ENCODE results near the gene SIX5.

Gene SIX5

DNA sequence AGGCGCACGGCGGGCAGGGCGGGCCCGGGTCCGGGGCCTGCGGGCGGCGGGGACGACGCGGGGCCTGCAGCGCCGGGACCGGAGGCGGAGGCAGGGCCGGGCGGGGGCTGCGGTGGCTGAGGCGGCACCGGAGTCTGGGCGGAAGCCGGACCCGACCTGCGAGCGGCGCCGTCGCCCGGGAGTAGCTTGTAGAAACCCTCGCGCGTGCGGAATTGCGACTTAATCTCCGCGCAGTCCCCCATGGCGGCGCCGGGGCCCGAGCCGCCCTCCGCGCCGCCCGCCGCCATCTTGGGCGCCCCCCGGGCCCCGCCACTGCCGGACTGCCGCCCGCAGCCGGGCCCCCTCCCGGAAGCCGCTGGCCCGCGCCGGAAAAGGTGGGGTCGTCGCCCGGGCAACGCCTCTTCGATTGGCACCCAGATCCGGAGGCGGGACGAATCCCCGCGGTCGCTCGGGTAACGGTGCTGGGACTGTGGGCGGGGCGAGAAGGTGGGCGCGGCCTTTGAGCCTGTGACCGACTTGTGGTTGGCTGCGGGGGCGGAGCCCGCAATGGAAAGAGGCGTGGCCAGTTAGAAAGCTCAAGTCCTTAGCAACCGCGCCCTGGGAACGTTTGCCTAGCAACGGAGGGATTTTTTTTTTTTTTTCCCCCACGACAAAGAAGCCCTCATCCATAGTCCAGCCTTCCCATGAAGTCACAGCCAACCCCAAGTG lies 23.6 kb upstream of the SIX5 start, which contains the start of gene DMWD:
Gene DMWD, minus strand, starts transcription at position 376 of the 708 bp plus-strand sequence. Its CDS starts 89 bp downstream, at position 287.
- peak; percentile 98 for DNase-seq

GRCh38 chr19:45791744-45792469 lies 22.9 kb upstream of the SIX5 start:
- no peak for DNase-seq

DNA sequence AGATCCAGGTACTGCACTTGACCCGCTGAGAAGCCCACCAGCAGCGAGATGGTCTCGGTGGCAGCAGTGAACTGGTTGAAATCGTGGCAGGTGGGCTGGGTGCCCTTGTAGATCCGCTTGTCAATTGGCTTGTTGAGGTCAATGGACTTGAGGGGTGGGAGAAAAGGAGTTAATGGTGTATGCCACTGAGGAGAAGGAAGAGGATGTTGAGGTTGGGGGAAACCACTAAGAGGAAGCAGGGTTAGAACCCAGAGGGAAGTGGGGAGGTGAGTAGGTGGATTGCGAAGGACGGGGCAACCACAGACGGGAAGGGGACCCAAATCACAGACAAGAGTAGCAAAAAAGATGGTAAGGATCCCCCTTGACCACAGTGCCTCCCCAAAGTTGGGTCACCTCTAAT lies 21.9 kb upstream of the SIX5 start:
- peak; percentile 92 for DNase-seq

- no peak for DNase-seq
Observed at GRCh38 chr19:45789035-45789786, 20.2 kb upstream of the SIX5 start.

DNA sequence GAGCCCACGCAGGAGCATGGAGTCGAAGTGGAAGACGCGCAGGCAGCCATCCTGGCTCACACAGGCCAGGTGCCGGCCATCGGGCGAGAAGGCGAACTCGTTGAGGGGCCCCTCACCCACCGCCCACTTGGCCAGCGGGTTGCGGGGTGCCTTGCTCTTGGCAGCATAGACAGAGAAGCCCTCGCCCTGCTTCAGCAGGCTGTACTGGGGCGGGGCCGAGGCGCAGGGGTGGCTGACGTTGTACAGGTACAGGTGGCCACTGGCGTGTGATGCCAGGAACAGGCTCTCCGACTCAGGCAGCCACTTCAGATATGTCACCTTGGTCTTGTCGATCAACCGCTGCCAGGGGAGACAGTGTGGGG lies 17.5 kb upstream of the SIX5 start:
- DNase-seq = no peak

GRCh38 chr19:45785781-45786532 lies 16.9 kb upstream of the SIX5 start:
- DNase-seq = no peak

GRCh38 chr19:45785097-45785496 lies 16.0 kb upstream of the SIX5 start:
- no peak for DNase-seq

GRCh38 chr19:45784096-45784495 lies 15.0 kb upstream of the SIX5 start:
- no peak for DNase-seq

DNA sequence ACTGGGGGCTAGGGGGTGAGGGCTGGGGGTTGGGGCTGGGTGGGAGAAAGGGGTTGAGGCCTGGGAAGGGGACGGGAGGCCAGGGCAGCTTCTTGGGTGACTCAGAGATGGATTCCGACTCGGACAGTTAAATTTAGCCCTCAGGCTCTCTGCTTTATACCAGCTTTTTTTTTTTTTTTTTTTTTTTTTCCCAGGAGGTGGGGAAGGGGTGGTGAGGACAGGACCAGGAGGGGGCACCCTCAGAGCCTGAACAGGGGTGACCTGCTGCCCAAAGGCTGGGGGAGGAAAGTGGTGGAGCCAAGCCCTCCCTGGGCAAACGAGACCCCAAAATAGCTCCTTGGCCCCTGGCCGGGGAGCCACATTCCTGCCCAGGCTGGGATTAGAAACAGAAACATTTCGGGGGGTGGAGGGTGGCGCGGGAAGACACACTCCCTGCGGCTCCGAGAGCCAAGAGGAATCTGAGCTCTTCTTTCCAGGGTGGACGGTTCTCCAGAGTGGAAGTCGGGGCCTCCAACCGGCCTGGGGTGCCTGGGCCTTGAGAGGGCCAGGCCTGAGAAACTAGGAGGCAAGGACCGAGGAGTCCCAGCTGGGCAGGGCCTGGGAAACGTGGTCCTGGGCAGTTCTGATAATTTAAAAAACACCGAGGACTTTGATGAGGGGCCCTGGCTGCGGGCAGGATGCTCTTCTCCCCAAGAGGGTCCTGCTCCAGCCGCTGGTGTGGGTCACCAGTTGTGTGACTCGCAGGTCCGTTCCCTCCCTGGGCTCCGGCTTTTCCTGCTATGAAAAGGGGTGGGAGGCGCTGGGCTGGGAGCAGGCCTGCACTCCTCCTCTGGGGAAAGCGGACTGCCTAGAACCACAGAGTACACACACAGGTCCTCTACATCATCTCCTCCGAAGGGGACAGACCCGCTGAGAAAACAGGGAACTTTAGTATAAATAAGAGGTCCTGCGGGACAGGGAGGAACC lies 14.1 kb upstream of the SIX5 start:
- no peak for DNase-seq

DNA sequence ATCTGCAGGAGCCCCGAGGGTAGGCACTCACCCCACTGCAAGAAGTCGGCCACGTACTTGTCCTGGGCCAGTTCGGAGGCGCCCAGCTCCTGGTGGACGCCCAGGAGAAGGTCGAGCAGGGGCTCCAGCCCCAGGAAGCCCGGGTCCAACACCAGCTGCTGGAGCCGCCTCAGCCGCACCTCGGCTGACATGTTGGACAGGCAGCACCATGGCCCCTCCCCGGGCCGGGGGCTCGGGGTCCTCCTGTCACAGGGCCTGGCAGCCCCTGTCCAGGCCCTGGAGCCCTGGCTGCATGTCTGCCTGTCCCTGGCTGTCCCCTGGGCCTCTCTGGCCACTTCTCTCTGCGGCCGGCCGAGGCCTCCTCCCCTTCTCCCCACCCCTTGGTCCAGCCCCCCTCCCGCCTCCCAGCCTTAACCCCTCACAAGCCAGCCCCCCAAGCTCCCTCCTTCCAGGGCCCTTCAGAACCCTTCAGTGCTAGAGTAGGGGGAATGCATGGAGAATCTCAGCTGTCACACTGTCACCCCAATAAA lies 13.2 kb upstream of the SIX5 start, which contains the start of gene DMPK:
Gene DMPK, minus strand, starts transcription at position 329 of the 530 bp plus-strand sequence. Its CDS starts 138 bp downstream, at position 191.
- no peak for DNase-seq

- DNase-seq = no peak
Observed at GRCh38 chr19:45781214-45782161, 12.4 kb upstream of the SIX5 start.

DNA sequence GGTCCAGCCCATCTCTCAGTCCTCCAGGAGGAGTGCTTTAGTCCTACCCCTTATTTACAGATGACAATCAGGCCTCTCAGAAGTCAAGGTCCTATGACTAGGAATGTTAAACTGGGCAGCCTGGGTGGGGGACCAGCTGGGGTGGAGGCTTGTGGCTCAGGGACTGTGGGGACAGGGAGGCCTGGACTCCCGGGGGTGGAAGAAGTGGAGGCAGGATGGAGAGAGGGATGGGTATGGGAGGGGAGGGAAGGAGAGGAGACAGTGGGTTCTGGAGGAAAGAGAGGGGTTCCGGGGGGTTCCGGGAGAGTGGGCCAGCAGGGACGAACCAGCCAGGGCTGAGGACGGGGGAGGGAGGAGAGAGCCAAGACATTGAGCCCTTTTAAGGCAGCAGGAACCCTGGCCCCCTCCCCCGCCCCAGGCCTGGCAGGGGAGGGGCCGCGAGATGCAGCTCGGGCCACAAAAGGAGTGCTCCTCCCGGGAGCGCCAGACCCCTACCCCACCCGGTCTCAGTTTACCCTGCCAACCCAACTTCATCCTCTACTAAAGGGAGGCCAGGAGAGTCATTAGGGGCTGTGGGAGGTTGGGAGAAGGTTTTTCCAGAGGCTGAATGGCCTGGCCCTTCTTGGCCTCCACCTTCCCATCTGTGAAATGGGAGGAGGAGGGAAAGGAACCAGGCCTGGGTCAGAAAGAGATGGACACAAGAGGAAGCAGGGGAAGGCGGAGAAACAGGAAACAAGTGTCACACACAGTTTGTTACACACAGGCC lies 11.6 kb upstream of the SIX5 start:
- DNase-seq = peak; percentile 31

GRCh38 chr19:45780146-45780447 lies 11.0 kb upstream of the SIX5 start:
- no peak for DNase-seq

- peak; percentile 73 for DNase-seq
Observed at GRCh38 chr19:45779231-45780145, 10.4 kb upstream of the SIX5 start.

DNA sequence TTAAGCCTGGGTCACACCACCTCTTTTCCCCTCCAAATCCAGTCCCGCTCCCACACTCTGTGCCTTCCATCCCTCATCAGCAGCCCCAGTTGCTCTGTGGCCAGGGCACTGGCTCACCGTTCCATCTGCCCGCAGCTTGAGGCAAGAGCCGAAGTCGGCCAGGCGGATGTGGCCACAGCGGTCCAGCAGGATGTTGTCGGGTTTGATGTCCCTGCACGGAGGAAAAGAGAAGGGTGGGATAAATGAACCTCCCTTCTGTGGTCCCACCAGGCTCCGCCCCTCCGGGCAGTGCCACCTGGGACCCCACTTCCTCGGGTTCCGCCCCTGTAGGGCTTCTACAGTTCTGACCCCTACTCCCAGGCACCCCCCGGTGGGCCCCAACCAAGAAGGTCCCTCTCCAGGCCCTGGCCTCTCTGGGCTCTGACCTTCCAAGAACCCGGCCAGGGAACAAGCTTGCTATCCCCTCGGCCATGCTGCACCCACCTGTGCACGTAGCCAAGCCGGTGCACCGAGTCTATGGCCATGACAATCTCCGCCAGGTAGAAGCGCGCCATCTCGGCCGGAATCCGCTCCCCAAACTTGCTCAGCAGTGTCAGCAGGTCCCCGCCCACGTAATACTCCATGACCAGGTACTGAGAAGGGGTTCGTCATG lies 9.1 kb upstream of the SIX5 start:
- no peak for DNase-seq

DNA sequence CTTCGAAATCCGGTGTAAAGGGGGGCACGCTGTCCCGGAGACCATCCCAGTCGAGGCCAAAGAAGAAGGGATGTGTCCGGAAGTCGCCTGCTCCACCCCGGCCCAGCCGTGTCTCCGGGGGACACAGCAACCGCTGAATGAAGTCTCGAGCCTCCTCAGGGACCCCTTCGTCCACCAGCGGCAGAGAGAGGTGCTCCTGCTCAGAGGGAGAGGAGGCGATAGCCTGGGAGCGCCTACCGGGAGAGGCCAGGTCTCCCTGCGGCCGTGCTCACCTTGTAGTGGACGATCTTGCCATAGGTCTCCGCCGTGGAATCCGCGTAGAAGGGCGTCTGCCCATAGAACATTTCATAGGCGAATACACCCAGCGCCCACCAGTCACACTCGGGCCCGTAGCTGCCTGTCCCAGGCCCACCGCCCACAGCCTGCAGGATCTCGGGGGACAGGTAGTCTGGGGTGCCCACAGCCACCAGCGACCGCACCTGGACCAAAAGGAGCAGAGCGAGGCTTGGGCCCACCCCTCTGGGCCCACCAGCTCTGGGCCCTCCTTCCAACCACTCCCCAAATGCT lies 8.4 kb upstream of the SIX5 start:
- no peak for DNase-seq

GRCh38 chr19:45774765-45775164 lies 5.7 kb upstream of the SIX5 start:
- DNase-seq = no peak

DNA sequence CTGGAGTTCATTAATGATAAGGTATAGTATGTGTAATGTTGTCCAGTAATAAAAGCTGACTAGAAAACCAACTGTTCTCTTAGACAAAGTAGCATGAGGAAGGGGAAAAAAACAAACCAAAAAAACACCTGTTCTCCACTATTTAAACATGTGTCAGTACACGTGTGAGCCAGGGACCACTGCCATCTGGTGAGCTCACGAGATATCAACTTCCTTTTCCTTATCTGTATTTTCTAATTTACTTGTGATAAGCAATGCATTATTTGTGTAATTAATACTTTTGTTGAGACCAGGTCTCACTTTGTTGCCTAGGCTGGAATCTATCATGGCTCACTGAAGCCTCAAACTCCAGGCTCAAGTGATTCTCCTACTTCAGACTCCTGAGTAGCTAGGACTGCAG lies 4.3 kb upstream of the SIX5 start:
- no peak for DNase-seq

Measured in inflammatory macrophage treated with lipopolysaccharide for 4 hours (primary cell).